Caco-2 (cell line): ENCODE measurements around the gene RRP8. TPM values are rescaled to one million over a fixed set of nuclear protein-coding genes. Genes with fewer than 3 reads are reported as not detected.

Experiments used
- BruUV-seq: library from RNA; stranded (reverse); fragments of 400-500 nt; replicated peaks from 2 replicates; lab custom pipeline; 2021; lab: Mats Ljungman, UMichigan
- CTCF ChIA-PET: fragments of 300-600 bp; sonication (Branson Sonifier 250); formaldehyde crosslinking; loops from one replicate; lab custom pipeline; 2022; ENCODE audit warnings: antibody characterized with exemption; lab: Charles Lee
- POLR2A ChIA-PET: fragments of 300-600 bp; sonication (Branson Sonifier 250); formaldehyde crosslinking; loops from one replicate; lab custom pipeline; 2022; ENCODE audit warnings: antibody characterized with exemption; lab: Charles Lee
- DNase-seq, 2 experiments: peaks; one replicate each; pipeline versions ENCODE4 v3.0.0 to v3.0.0-alpha.2; 2020 to 2022
- H3K27me3 ChIP-seq: replicated peaks from 2 replicates; pipeline ENCODE4 v1.6.0; 2011; ENCODE audit warnings: low read length; ENCODE audit not compliant: control insufficient read depth, insufficient read depth
- H3K36me3 ChIP-seq: 2 replicates; pipeline ENCODE4 v1.5.1; 2011; ENCODE audit warnings: low read length; ENCODE audit not compliant: control insufficient read depth, insufficient read depth
- H3K4me1 ChIP-seq: fragments of 250-450 bp; sonication (Bioruptor Pico); 2 replicates; pipeline ENCODE4 v1.5.1; 2020; ENCODE audit warnings: mild to moderate bottlenecking
- H3K4me3 ChIP-seq: 2 replicates; pipeline ENCODE4 v1.5.1; 2011; ENCODE audit warnings: low read depth, mild to moderate bottlenecking, control low read depth, low read length
- H3K9me3 ChIP-seq: fragments of 250-450 bp; sonication (Bioruptor Pico); 2 replicates; pipeline ENCODE4 v1.5.1; 2020; ENCODE audit warnings: mild to moderate bottlenecking, moderate library complexity
- H3K27ac Mint-ChIP-seq: one replicate; pipeline ENCODE4 v1.8.0; 2022; ENCODE audit warnings: mixed read lengths; ENCODE audit not compliant: unreplicated experiment
- H3K27me3 Mint-ChIP-seq: one replicate; pipeline ENCODE4 v1.8.0; 2022; ENCODE audit warnings: mixed read lengths; ENCODE audit not compliant: insufficient read depth, unreplicated experiment
- H3K36me3 Mint-ChIP-seq: one replicate; pipeline ENCODE4 v1.8.0; 2022; ENCODE audit warnings: mild to moderate bottlenecking, mixed read lengths; ENCODE audit not compliant: insufficient read depth, unreplicated experiment
- H3K4me1 Mint-ChIP-seq: one replicate; pipeline ENCODE4 v1.8.0; 2022; ENCODE audit warnings: low read depth, mixed read lengths; ENCODE audit not compliant: unreplicated experiment
- H3K4me3 Mint-ChIP-seq: one replicate; pipeline ENCODE4 v1.8.0; 2022; ENCODE audit warnings: mild to moderate bottlenecking, moderate library complexity, mixed read lengths; ENCODE audit not compliant: unreplicated experiment
- H3K9me3 Mint-ChIP-seq: one replicate; pipeline ENCODE4 v1.8.0; 2022; ENCODE audit warnings: mixed read lengths; ENCODE audit not compliant: unreplicated experiment
- intact Hi-C: fragments of 100-400 bp; cut with micrococcal nuclease; formaldehyde crosslinking; loops from one replicate; pipeline ENCODE4 v1.10.0; 2022; ENCODE audit not compliant: unreplicated experiment
- total RNA-seq: library from RNA; stranded (reverse); gene quantifications from 2 replicates; pipeline ENCODE4 v1.2.3, GENCODE V29; 2022
- TF ChIP-seq, protein P1 (sequence below), 2 experiments: fragments of 200-600 bp in 1 of 2; IDR thresholded peaks; 1 replicate in 1 of 2; 2 replicates in 1 of 2; pipeline versions ENCODE4 v1.5.1 to v1.8.0; 2011 to 2022; ENCODE audit warnings: antibody characterized with exemption in 1 of 2, control low read depth in 1 of 2, inconsistent platforms in 1 of 2, low read depth in 1 of 2, low read length in 1 of 2, mild to moderate bottlenecking in 1 of 2, moderate library complexity in 1 of 2; ENCODE audit not compliant: insufficient read depth in 1 of 2, severe bottlenecking in 1 of 2, unreplicated experiment in 1 of 2

RRP8 gene
- total RNA-seq, 1 experiment from 2014 or later: 21.0 TPM

DNA sequence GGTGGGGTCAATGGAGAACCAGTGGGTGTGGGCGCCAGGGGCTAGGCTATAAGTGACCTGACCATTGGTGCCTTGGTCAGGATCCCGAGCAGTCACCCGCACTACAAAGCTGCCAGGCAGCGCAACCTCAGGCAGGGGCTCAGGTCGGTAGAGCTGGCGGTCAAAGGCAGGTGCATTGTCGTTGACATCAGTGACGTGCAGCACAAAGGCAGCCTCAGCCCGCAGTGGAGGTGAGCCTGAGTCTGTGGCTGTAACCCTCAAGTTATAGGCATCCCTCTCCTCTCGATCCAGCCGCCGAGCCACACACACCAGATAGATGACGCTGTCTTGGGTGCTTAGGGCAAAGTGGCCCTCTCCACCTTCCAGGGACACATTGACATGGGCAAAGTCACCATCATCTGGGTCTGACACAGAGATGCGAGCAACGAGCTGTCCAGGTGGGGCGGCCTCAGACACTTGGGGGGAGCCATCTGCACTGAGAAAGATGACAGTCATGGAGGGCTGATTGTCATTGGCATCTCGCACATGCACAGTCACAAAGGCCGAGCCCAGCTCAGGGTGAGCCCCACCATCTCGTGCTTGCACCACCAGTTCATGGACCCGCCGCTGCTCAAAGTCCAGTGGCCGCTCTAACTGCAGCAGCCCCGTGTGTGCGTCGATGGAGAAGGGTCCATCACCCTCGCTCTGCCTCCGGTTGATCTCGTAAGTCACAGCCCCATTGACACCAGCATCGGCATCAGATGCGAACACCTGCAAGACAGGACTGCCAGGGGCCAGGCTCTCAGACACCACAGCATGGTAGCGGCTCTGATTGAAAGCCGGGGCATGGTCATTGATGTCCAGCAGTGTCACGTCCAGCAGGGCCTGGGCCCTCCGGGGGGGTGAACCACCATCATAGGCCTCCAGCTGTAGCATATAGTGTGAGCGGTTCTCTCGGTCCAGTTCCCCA, 36.9 kb upstream of the RRP8 start:
- H3K27ac Mint-ChIP-seq: no peak overlapping the region
- TF ChIP-seq, protein P1, sequence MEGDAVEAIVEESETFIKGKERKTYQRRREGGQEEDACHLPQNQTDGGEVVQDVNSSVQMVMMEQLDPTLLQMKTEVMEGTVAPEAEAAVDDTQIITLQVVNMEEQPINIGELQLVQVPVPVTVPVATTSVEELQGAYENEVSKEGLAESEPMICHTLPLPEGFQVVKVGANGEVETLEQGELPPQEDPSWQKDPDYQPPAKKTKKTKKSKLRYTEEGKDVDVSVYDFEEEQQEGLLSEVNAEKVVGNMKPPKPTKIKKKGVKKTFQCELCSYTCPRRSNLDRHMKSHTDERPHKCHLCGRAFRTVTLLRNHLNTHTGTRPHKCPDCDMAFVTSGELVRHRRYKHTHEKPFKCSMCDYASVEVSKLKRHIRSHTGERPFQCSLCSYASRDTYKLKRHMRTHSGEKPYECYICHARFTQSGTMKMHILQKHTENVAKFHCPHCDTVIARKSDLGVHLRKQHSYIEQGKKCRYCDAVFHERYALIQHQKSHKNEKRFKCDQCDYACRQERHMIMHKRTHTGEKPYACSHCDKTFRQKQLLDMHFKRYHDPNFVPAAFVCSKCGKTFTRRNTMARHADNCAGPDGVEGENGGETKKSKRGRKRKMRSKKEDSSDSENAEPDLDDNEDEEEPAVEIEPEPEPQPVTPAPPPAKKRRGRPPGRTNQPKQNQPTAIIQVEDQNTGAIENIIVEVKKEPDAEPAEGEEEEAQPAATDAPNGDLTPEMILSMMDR (IDR thresholded peaks at IDR 0.05; ENCODE audit: insufficient read depth in 1 of 2, low read depth in 1 of 2, low read length in 1 of 2, severe bottlenecking in 1 of 2, unreplicated experiment in 1 of 2): no peak
- H3K4me3 Mint-ChIP-seq: no peak overlapping the region
- no TSS peak for BruUV-seq
- ChIA-PET CTCF (no interaction called here), POLR2A (no interaction called here)
- H3K27me3 Mint-ChIP-seq: no peaks in the 10 kb centered on the region
- Histone ChIP-seq H3K9me3 (no peaks in the 10 kb centered on the region), H3K4me1 (peaks cover 14% of the 10 kb centered on the region), H3K36me3 (no peaks in the 10 kb centered on the region), H3K4me3 (no peak overlapping the region), H3K27me3 (no peaks in the 10 kb centered on the region; the same call in 1 of the 2 replicates)
- intact Hi-C loops: no loop called here
- H3K9me3 Mint-ChIP-seq: no peaks in the 10 kb centered on the region
- H3K4me1 Mint-ChIP-seq: no peaks in the 10 kb centered on the region
- H3K36me3 Mint-ChIP-seq: no peaks in the 10 kb centered on the region
- DNase-seq: no peak

DNA sequence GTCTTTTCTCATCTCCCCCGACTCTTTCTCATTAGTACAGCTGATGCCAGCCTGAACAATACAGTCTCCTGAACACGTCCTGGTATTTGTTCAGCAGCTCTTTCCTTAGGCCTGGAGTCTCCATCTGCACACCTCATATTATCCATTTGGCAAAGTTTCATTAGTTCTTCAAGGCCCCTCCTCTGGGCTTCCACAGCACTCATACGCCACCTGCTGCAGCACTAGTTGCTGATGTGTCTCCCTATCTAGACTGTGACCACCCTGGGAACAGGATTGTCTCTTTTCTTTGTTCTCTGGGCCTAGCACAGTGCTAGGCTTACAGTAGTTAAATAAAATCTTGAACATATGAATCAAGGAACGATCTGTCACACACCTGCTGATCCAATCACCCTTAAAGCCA, 35.0 kb upstream of the RRP8 start:
- TF ChIP-seq, protein P1 (IDR thresholded peaks at IDR 0.05; ENCODE audit: insufficient read depth in 1 of 2, low read depth in 1 of 2, low read length in 1 of 2, severe bottlenecking in 1 of 2, unreplicated experiment in 1 of 2): no peak
- intact Hi-C loops: loop anchor here (1.0 kb wide), 1 partner anchor 107 kb away; no protein-coding TSS in a partner anchor
- H3K36me3 Mint-ChIP-seq: no peaks in the 10 kb centered on the region
- no peak overlapping the region for H3K4me3 ChIP-seq
- no peaks in the 10 kb centered on the region for H3K9me3 Mint-ChIP-seq
- peaks cover 16% of the 10 kb centered on the region for H3K4me1 ChIP-seq
- no peaks in the 10 kb centered on the region for H3K27me3 Mint-ChIP-seq
- H3K4me1 Mint-ChIP-seq: no peaks in the 10 kb centered on the region
- no peak overlapping the region for H3K27ac Mint-ChIP-seq
- no peaks in the 10 kb centered on the region; the same call in 1 of the 2 replicates for H3K27me3 ChIP-seq
- POLR2A ChIA-PET: no interaction called here
- no peaks in the 10 kb centered on the region for H3K36me3 ChIP-seq
- no peak overlapping the region for H3K4me3 Mint-ChIP-seq
- no TSS peak for BruUV-seq
- DNase-seq: no peak
- CTCF ChIA-PET: interaction anchor here (0.7 to 1.2 kb wide), 3 partner anchors 8 to 107 kb away, joined by 3 to 6 read pairs (median 4); no protein-coding TSS in a partner anchor
- no peaks in the 10 kb centered on the region for H3K9me3 ChIP-seq

DNA sequence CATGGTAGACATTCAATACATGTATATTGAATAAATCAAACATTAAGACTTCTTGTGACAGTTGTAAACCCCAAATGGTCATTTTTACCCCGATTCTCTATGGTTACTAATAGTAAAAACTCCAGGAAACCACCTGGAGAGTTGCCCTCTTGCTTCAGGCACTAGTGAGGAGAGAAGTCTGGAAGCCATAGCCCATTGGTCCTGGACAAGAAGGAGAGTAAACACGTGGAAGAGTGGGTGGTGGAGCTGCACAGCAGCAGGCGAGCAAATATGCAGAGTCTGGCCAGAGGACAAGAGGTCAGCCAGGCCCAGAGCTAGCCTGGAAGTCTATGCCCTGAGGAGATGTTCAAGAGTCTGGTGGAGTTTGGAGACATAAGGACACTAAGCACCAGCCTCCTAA, 34.5 kb upstream of the RRP8 start:
- ChIA-PET CTCF (interaction anchor here (0.9 to 1.2 kb wide), 2 partner anchors 14 to 107 kb away, joined by 3 to 6 read pairs; no protein-coding TSS in a partner anchor), POLR2A (no interaction called here)
- H3K4me3 Mint-ChIP-seq: no peak overlapping the region
- no peaks in the 10 kb centered on the region for H3K9me3 ChIP-seq
- H3K9me3 Mint-ChIP-seq: no peaks in the 10 kb centered on the region
- H3K36me3 ChIP-seq: no peaks in the 10 kb centered on the region
- no peaks in the 10 kb centered on the region; the same call in 1 of the 2 replicates for H3K27me3 ChIP-seq
- intact Hi-C loops: loop anchor here (1.0 kb wide), 1 partner anchor 107 kb away; no protein-coding TSS in a partner anchor
- no peak overlapping the region for H3K27ac Mint-ChIP-seq
- DNase-seq: no peak
- H3K27me3 Mint-ChIP-seq: no peaks in the 10 kb centered on the region
- no peaks in the 10 kb centered on the region for H3K4me1 Mint-ChIP-seq
- BruUV-seq: no TSS peak
- peaks cover 16% of the 10 kb centered on the region for H3K4me1 ChIP-seq
- H3K36me3 Mint-ChIP-seq: no peaks in the 10 kb centered on the region
- TF ChIP-seq, protein P1 (IDR thresholded peaks at IDR 0.05; ENCODE audit: insufficient read depth in 1 of 2, low read depth in 1 of 2, low read length in 1 of 2, severe bottlenecking in 1 of 2, unreplicated experiment in 1 of 2): no peak
- H3K4me3 ChIP-seq: no peak overlapping the region
